Stimulated activated CD8-positive, alpha-beta memory T cell treated with anti-CD3 and anti-CD28 coated beads, Interleukin-7, amount 100 ng/mL, for 24 hours (primary cell): ENCODE results near the gene CPZ.
"Not testable (repeated sequence)": the region's sequence is repeated elsewhere in the genome, so short reads cannot be mapped to it uniquely, and the experiment has no call there.

Experiments used
- DNase-seq: peaks from one replicate; pipeline ENCODE4 v3.0.0-alpha.2; 2020; ENCODE audit warnings: low read depth

CPZ gene

GRCh38 chr4:8653326-8654000, 60.9 kb downstream of the CPZ start:
- no peak for DNase-seq

- not testable (repeated sequence) for DNase-seq
Measured at GRCh38 chr4:8654139-8654538, 61.6 kb downstream of the CPZ start.

- DNase-seq = no peak
Measured at GRCh38 chr4:8655411-8656184, 63.0 kb downstream of the CPZ start.

GRCh38 chr4:8656185-8656517, 63.6 kb downstream of the CPZ start:
- DNase-seq = no peak

GRCh38 chr4:8656711-8657380, 64.3 kb downstream of the CPZ start:
- no peak for DNase-seq

GRCh38 chr4:8657381-8658088, 65.0 kb downstream of the CPZ start:
- no peak for DNase-seq

- no peak for DNase-seq
Measured at GRCh38 chr4:8662776-8663175, 70.2 kb downstream of the CPZ start.

GRCh38 chr4:8664031-8664805, 71.7 kb downstream of the CPZ start:
- DNase-seq = no peak

- no peak for DNase-seq
Measured at GRCh38 chr4:8664976-8665375, 72.4 kb downstream of the CPZ start.

- DNase-seq = no peak
Measured at GRCh38 chr4:8665406-8666360, 73.1 kb downstream of the CPZ start.

- no peak for DNase-seq
Measured at GRCh38 chr4:8666581-8666980, 74.0 kb downstream of the CPZ start.
